Stomach (tissue), 4 donors: ENCODE measurements around the gene CCL18.
"Not testable (repeated sequence)": the region's sequence is repeated elsewhere in the genome, so short reads cannot be mapped to it uniquely, and the experiment has no call there.

Source experiments
- CTCF ChIP-seq, 7 experiments: fragments of 450-650 bp in 4 of 7; fragments of 200-600 bp in 3 of 7; sonication (generic) in 3 of 7; IDR thresholded peaks; one replicate each; pipeline ENCODE4 v1.5.1; 2016 to 2019; ENCODE audit warnings: antibody characterized with exemption in 7 of 7, control low read depth in 2 of 7, mild to moderate bottlenecking in 1 of 7
- EP300 ChIP-seq: sonication (generic); formaldehyde crosslinking; IDR thresholded peaks from one replicate; pipeline ENCODE4 v1.6.1; 2017; ENCODE audit warnings: antibody characterized with exemption
- POLR2AphosphoS5 ChIP-seq, 3 donors: sonication (generic); formaldehyde crosslinking; IDR thresholded peaks; one replicate each; pipeline ENCODE4 v1.6.1; 2016; ENCODE audit warnings: antibody characterized with exemption in 3 of 3

DNA sequence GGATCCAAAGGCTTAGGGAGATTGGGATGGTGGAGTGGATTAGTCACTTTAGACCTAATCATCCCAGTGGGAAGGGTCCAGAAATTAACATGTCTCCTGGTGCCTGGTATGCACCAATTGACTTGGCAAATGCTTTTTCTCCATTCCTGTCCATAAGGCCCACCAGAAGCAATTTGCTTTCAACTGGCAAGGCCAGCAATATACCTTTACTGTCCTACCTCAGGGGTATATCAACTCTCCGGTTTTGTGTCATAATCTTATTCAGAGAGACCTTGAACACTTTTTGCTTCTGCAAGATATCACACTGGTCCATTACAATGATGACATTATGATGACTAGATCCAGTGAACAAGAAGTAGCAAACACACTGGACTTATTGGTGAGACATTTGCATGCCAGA lies 49.1 kb downstream of the CCL18 start:
- not testable (repeated sequence) for TF ChIP-seq CTCF (IDR thresholded peaks at IDR 0.05); POLR2AphosphoS5 (IDR thresholded peaks at IDR 0.05); EP300
